CD4-positive, alpha-beta T cell treated with Interleukin-15 for 4 hours (primary cell): ENCODE measurements around the gene AURKAIP1.

Experiments used
- DNase-seq: peaks from one replicate; pipeline ENCODE4 v3.0.0-alpha.2; 2020; ENCODE audit warnings: low spot score

The AURKAIP1 gene

GRCh38 chr1:1346501-1346890 lies 28.5 kb downstream of the AURKAIP1 start:
- no peak for DNase-seq

- no peak for DNase-seq
Measured at GRCh38 chr1:1345860-1346500, 29.0 kb downstream of the AURKAIP1 start.

- DNase-seq: no peak
Measured at GRCh38 chr1:1345384-1345783, 29.6 kb downstream of the AURKAIP1 start.

GRCh38 chr1:1344655-1345361 lies 30.2 kb downstream of the AURKAIP1 start:
- peak; percentile 70 for DNase-seq

DNA sequence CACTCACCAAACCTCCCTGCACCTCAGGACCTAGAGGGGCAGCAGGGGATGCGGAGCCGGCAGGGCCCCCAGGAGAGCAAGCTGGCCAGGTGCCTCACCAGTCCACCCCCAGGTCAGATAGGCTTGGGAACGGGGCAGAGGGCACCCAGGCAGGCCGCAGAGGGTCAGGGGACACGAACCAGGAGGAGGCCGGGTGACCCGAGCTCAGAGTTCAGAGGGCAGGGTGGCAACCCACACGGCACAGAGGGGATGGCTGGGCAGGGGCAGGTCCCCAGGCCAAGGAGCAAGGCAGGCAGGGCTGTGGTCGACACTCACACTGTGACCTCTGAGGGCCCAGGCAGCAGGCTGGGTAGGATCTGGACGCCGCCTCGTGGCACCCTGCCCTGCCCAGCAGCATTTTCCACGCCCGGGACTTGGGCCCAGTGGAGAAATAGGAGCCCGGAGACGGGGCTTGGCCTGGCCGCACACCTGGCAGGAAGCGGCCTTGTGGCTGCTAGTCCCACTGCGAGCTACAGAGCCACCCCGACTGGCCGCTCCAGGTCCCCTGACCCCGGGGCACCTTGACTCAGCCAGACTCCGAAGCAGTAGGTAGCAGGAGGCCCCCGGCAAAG lies 31.1 kb downstream of the AURKAIP1 start:
- no peak for DNase-seq

GRCh38 chr1:1342584-1343115 lies 32.4 kb downstream of the AURKAIP1 start:
- DNase-seq: no peak

- no peak for DNase-seq
Measured at GRCh38 chr1:1342061-1342562, 32.9 kb downstream of the AURKAIP1 start.

- no peak for DNase-seq
Measured at GRCh38 chr1:1341549-1342021, 33.4 kb downstream of the AURKAIP1 start.

GRCh38 chr1:1340791-1341548 lies 34.0 kb downstream of the AURKAIP1 start:
- DNase-seq: no peak

- DNase-seq: no peak
Measured at GRCh38 chr1:1340185-1340584, 34.8 kb downstream of the AURKAIP1 start.

DNA sequence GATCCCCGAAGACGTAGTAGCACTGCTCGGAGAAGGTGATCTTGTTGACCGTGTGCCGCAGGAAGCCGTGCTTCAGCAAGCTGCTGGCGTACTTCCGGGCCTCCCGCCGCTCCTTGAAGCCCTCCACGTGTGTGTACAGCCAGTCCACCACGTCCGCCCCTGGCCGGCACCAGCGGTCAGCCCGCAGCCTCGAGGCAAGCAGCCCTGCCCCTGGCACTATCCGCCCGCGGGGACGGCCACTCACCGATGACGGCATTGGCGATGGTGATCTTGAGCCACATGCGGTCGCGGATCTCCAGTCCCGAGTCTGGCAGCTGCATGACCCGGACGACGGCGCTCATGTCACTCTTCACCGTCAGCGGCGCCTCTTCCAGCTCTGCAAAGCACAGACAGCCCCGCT lies 36.7 kb downstream of the AURKAIP1 start:
- no peak for DNase-seq

- DNase-seq: no peak
Measured at GRCh38 chr1:1337793-1338147, 37.2 kb downstream of the AURKAIP1 start.

GRCh38 chr1:1336931-1337792 lies 37.8 kb downstream of the AURKAIP1 start:
- no peak for DNase-seq

GRCh38 chr1:1336446-1336845 lies 38.6 kb downstream of the AURKAIP1 start:
- no peak for DNase-seq

- no peak for DNase-seq
Measured at GRCh38 chr1:1335792-1336248, 39.2 kb downstream of the AURKAIP1 start.

DNA sequence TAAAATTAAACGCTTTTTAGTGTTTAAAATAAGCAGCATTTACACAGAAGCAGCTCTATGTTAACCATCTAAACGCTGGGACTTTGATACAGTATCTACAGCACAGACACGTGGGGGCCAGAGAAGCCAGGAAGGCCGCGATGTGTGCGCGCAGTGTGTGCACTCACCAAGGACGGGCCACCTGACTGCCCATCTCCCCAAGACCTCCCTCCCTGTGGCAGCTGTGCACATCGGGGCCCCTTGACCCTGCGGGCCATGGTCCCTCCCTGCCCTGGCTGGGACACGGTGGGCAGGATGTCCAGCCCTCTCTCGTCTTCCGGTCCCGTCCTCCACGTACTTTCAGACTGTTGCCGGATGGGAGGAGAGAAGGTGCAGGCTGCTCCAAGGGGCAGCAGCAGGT lies 39.7 kb downstream of the AURKAIP1 start:
- DNase-seq: no peak

DNA sequence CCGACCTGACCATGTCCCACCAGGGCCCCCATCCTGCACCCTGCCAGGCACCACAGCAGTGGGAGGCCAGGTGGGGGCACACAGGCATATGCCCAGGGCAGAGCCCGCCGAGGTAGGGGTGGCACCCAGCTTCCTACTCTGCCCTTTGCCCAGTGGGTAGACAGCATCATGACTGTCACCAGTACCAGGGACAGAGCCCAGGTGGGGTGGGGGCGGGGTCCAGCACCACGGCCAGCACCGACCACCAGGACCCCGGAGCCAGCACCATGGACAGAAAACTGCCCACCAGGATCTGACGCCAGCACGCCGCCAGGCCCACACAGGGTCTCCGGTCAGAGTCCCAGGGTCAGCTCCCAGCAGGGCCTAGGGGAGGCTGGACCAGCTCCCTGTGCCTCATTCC lies 40.2 kb downstream of the AURKAIP1 start:
- no peak for DNase-seq

- no peak for DNase-seq
Measured at GRCh38 chr1:1333551-1334241, 41.3 kb downstream of the AURKAIP1 start.

- no peak for DNase-seq
Measured at GRCh38 chr1:1332774-1333480, 42.1 kb downstream of the AURKAIP1 start.
